Germinal center (tissue), 1 donor: Measurements from ENCODE around the gene LTBP1.
"Not testable (repeated sequence)": the region's sequence is repeated elsewhere in the genome, so short reads cannot be mapped to it uniquely, and the experiment has no call there.

ENCODE experiments used
- DNase-seq: peaks from one replicate; pipeline ENCODE4 v3.0.0; 2012; ENCODE audit warnings: mixed read lengths, low spot score

The LTBP1 gene

DNA sequence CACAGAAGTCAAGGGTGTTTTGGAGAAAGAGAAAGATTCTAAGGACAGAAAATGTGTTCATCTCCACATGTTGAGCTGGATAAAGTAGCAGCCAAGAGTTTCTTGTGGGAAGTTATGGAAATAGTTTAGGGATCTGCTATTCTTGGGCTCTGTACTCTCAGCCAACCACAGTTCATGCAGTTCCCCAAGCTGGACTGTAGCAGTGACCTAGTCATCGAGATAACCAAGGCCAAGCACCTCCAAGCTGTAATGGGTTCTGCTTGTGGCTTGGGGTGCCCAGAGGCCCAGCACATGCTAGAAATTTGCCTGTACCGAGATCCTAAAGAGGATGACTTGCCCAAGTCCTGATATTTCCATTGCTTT lies 437.8 kb downstream of the LTBP1 start:
- DNase-seq = no peak

DNA sequence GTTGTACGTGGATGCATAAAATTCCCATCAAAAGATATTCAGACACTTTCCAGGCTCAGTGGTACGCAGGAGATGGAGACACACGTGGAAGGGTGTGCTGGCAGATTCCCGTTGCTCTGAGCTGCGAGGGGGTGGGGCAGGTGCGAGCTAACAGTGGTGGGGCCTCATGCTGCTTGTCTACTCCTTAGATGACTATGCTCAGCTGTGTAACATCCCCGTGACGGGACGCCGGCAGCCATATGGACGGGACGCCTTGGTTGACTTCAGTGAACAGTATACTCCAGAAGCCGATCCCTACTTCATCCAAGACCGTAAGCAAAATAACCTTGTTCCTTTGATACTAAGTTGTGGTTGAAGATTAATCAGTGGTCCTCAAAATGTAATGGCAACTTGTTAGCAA lies 442.2 kb downstream of the LTBP1 start:
- DNase-seq = no peak

- DNase-seq = not testable (repeated sequence)
Observed at GRCh38 chr2:33389695-33390094, 442.9 kb downstream of the LTBP1 start.

- no peak for DNase-seq
Observed at GRCh38 chr2:33391529-33392255, 444.9 kb downstream of the LTBP1 start.

DNA sequence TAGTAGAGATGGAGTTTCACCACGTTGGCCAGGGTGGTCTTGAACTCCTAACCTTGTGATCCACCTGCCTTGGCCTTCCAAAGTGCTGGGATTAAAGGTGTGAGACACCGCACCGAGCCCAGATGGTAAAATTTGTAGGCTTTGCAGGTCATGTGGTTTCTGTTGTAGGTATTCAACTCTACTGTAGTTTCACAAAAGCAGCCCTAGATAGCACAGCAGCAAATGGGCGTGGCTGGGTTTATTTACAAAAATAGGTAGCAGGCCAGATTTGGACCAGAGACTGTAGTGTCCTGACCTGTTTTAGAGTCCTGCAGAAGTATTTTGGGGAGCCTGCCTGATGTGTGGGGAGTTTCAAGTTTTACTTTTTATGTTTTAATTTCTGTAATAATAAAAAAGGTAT lies 445.6 kb downstream of the LTBP1 start:
- no peak for DNase-seq

GRCh38 chr2:33395034-33395433 lies 448.3 kb downstream of the LTBP1 start:
- no peak for DNase-seq

GRCh38 chr2:33395655-33396249 lies 449.0 kb downstream of the LTBP1 start:
- DNase-seq = peak; percentile 24

DNA sequence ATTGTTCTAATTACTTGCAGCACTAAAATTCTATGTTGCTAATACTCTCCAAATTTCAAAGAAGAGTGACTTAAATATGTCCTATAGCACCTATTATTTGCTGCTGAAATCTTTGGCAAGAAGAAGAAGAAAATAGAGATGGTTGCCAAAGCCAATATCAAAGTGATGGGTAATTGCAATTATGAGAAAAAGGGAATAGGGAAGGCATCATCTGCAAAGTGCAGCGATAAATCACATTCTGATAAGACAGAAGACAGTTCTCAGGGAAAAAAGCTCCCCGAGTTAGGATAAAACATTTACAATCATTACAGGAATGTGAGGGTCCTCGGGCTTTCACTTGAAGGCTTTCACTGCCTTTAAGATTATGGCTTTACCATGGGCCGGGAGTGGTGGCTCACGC lies 457.6 kb downstream of the LTBP1 start:
- DNase-seq = no peak

GRCh38 chr2:33406622-33407021 lies 459.9 kb downstream of the LTBP1 start:
- DNase-seq = no peak

- DNase-seq = no peak
Observed at GRCh38 chr2:33408109-33408508, 461.4 kb downstream of the LTBP1 start.

DNA sequence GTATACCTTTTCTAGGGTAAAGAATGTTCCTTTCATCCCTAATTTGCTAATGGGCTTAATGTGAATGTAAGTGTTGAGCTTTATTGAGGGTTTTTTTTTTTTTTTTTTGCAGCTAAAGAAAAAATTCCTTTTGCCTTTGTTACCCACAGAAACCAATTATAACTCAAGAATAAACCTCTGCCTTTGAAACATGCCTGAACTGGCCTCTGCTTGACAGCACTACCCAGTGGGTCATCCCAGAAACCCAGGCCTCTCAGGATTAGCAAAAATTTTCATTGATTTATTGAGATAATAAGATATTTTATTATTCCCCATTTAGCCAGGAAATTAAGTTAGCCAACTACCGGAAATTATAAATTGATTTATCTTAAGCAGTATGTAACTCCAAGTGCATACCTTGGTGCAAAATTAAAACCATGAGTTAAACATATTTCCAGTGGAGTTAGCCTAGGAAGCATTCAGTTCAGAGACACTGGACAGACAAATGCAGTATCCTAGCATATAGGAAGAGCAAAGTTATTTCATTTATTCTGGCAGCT lies 462.7 kb downstream of the LTBP1 start:
- DNase-seq = no peak

GRCh38 chr2:33411765-33412164 lies 465.0 kb downstream of the LTBP1 start:
- DNase-seq = no peak

- DNase-seq = no peak
Observed at GRCh38 chr2:33412920-33413319, 466.2 kb downstream of the LTBP1 start.

- DNase-seq = no peak
Observed at GRCh38 chr2:33419581-33420200, 472.9 kb downstream of the LTBP1 start.

DNA sequence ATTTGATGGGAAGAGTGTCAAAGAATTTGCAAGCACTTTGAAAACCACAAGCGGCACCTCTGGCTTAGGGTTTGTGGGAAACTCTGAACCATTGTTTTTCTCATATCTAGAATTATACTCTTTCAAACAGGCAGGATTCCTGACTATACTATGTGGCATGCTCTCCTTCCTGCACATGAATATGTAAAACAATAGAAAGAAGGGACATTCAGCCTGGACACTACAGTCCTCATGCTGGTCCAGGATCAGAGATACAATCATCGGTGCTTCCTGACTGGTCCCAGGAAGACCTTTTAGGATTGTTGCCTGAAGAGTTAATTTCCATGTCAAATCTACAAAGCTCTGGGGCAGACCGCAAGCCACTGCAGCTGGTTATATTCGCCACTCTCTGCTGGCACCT lies 474.0 kb downstream of the LTBP1 start:
- DNase-seq = no peak

GRCh38 chr2:33421820-33422219 lies 475.1 kb downstream of the LTBP1 start:
- DNase-seq = no peak

DNA sequence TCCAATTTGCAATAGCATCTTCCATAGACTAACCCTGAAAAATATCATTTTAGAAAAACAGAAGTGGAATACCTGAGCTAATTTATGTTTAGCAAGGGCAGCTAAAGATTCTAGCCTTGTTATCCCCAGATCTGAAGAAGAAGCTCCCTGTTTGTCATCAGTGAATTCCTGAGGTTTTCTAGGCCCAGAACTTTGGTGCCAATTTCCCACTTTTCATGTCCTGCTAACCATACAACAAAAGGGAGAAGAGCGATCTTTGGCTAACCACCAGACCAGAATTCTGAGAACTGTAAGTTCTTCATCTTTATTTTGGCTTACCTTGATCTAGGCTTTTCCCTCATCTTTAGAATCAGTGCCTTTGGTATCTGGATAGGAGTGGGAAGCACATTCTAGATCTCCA lies 478.4 kb downstream of the LTBP1 start:
- DNase-seq = no peak

DNA sequence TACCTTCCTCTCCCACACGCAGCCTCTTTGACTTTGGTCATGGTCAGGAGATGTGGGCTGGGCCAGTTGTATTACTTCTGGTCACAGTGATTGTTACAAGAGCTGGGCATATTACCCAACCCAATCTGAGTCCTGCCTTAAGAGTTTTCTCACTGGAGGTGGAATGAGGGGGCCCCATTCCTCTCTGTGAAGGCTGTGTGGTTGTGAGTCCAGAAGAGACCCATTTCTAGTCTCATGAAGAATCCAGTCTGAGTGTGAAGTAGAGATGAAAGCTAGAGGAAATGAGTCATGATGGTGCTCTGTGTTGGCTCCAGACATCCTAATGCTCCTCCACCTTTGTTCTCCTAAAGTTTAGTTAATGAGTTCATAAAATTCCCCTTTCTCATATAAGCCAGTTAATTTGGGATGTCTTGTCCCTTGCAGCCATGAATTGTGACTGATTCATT lies 478.9 kb downstream of the LTBP1 start:
- no peak for DNase-seq

DNA sequence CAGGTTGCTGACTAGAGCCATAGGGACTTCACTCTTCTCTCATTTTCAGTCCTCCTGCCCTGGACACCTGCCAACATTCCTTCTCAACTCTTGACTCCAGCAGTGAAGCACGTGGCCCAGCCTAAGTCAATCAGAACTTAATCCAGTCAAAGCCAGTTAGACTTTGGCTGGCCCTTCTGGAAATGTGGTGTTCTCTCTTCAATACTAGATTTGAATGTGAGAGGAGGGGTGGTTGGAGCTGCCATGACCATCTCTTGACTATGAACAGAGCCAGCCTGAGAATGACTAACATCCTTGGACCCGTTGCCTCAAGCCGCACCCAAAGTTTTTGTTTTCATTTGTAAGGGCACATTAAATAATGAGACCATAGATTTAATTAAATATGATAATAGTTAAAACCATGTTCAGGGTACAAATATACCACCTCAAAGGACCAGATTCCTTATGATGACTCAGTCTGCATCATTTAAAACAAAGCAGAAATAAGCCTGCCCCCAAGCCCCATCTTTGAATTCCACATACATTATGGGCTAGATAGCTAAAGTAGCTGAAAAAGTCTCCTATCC lies 480.0 kb downstream of the LTBP1 start:
- DNase-seq = no peak

DNA sequence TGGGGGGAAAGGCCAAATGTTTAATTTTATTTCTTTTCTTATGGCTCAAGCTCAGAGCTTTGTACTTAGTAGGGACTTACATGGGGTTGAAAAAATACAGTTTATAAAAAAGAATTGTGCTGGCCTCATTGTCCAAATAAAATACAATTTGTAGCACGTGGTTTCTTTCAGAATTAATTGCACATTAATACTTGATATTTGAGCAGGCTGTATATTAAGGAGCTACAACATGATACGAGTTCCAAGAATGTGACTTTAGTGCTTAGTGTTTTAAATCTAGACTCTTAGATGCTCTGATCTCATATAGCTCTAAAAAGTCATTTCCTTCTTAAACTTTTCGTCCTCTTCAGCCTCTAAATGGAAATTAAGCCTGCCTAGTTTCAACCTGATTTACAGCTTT lies 483.3 kb downstream of the LTBP1 start:
- DNase-seq = no peak

DNA sequence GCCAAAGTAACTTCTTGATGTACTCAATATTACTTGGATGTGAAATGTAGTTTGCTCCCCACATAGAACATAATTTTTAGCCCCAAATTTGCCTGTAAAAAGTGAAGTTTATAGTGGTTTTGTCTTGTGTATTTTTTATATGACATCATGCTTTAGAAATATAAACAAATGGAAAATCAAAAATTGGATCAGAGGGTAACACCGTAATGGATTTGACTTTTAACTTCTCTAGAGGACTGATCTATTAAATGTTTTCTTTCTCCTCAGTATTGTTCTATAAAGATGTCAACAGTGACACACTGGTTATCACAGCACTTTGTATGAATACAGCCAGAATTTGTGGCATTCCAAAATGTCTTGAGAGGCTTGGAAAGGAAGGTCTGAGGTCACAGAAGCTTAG lies 484.1 kb downstream of the LTBP1 start:
- no peak for DNase-seq

GRCh38 chr2:33432871-33433270 lies 486.1 kb downstream of the LTBP1 start:
- DNase-seq = no peak
